ENCODE measurements around the gene EHD4. TPM values are rescaled to one million over a fixed set of nuclear protein-coding genes. Genes with fewer than 3 reads are reported as not detected.

EHD4 gene
- total RNA-seq, 1 donor from 2014 or later = 64.9 TPM

- Mint-ChIP-seq H3K36me3 (ENCODE audit: low read depth, unreplicated experiment) (peaks cover 18% of the 10 kb centered on the region), H3K27me3 (ENCODE audit: unreplicated experiment) (peaks cover 19% of the 10 kb centered on the region), H3K27ac (ENCODE audit: unreplicated experiment) (no peak overlapping the region), H3K4me3 (ENCODE audit: unreplicated experiment) (no peak overlapping the region), H3K4me1 (ENCODE audit: unreplicated experiment) (peaks cover 6% of the 10 kb centered on the region), H3K9me3 (ENCODE audit: unreplicated experiment) (no peaks in the 10 kb centered on the region)
- no peak for TF ChIP-seq CTCF (IDR thresholded peaks at IDR 0.05; ENCODE audit: unreplicated experiment)
- DNase-seq (ENCODE audit: low spot score) = no peak
These were observed 83.6 kb downstream of the EHD4 start for GRCh38 chr15:41888662-41889253.

DNA sequence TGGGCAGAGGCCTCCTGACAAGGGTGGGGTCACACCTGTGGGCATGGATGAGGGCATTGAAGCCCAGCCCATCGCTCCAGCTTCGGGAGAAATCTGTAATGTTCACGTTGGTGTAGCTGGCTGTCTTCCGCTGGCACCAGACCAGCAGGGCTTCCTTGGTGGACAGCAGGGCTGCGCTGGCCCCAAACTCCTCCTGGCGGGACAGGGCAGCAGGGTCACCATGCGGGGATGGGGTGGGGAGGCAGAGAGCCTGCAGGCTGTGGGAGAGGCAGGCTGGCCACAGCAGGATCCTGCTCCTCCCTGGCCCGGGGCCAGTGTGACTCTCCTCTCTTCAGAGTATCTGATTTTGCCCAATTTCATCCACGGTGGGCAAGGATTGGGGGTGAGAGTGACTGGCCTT lies 84.5 kb downstream of the EHD4 start:
- H3K4me1 Mint-ChIP-seq (ENCODE audit: unreplicated experiment) = peaks cover 6% of the 10 kb centered on the region
- DNase-seq (ENCODE audit: low spot score) = no peak
- H3K27me3 Mint-ChIP-seq (ENCODE audit: unreplicated experiment) = peaks cover 22% of the 10 kb centered on the region
- no peak overlapping the region for H3K4me3 Mint-ChIP-seq (ENCODE audit: unreplicated experiment)
- H3K9me3 Mint-ChIP-seq (ENCODE audit: unreplicated experiment) = no peaks in the 10 kb centered on the region
- no peak for TF ChIP-seq CTCF (IDR thresholded peaks at IDR 0.05; ENCODE audit: unreplicated experiment)
- no peak overlapping the region for H3K27ac Mint-ChIP-seq (ENCODE audit: unreplicated experiment)
- H3K36me3 Mint-ChIP-seq (ENCODE audit: low read depth, unreplicated experiment) = peaks cover 18% of the 10 kb centered on the region

- TF ChIP-seq CTCF (IDR thresholded peaks at IDR 0.05; ENCODE audit: unreplicated experiment) = no peak
- H3K4me3 Mint-ChIP-seq (ENCODE audit: unreplicated experiment) = no peak overlapping the region
- H3K36me3 Mint-ChIP-seq (ENCODE audit: low read depth, unreplicated experiment) = peaks cover 18% of the 10 kb centered on the region
- peaks cover 25% of the 10 kb centered on the region for H3K27me3 Mint-ChIP-seq (ENCODE audit: unreplicated experiment)
- H3K4me1 Mint-ChIP-seq (ENCODE audit: unreplicated experiment) = peaks cover 9% of the 10 kb centered on the region
- DNase-seq (ENCODE audit: low spot score) = no peak
- no peak overlapping the region for H3K27ac Mint-ChIP-seq (ENCODE audit: unreplicated experiment)
- no peaks in the 10 kb centered on the region for H3K9me3 Mint-ChIP-seq (ENCODE audit: unreplicated experiment)
These were observed 85.2 kb downstream of the EHD4 start for GRCh38 chr15:41887161-41887560.

- Mint-ChIP-seq H3K27ac (ENCODE audit: unreplicated experiment) (no peak overlapping the region), H3K4me1 (ENCODE audit: unreplicated experiment) (peaks cover 9% of the 10 kb centered on the region), H3K36me3 (ENCODE audit: low read depth, unreplicated experiment) (peaks cover 18% of the 10 kb centered on the region), H3K27me3 (ENCODE audit: unreplicated experiment) (peaks cover 23% of the 10 kb centered on the region), H3K9me3 (ENCODE audit: unreplicated experiment) (no peaks in the 10 kb centered on the region), H3K4me3 (ENCODE audit: unreplicated experiment) (no peak overlapping the region)
- DNase-seq (ENCODE audit: low spot score) = no peak
- no peak for TF ChIP-seq CTCF (IDR thresholded peaks at IDR 0.05; ENCODE audit: unreplicated experiment)
These were observed 85.6 kb downstream of the EHD4 start for GRCh38 chr15:41886741-41887140.

DNA sequence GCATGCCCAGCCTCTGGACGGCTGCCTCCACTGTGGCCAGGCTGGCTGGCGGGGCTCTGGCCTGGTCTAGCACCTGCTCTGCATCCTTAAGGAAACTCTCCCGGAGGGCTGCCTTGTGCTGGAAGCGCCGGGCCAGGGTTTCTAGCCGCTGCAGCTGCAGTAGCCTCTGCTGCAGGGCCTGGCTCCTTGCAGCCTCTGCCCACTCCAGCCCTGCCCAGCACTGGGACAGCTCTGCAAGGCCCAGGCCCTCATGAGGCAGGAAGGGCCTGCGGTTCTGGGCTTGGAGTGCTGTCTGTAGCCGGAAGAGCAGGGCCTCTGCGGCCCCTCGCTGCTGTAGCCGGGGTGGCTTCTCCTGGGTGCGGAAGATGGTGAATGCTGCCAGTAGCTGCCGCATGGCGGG lies 86.5 kb downstream of the EHD4 start:
- no peak for TF ChIP-seq CTCF (IDR thresholded peaks at IDR 0.05; ENCODE audit: unreplicated experiment)
- DNase-seq (ENCODE audit: low spot score) = no peak
- no peak overlapping the region for H3K27ac Mint-ChIP-seq (ENCODE audit: unreplicated experiment)
- H3K27me3 Mint-ChIP-seq (ENCODE audit: unreplicated experiment) = peaks cover 31% of the 10 kb centered on the region
- H3K4me1 Mint-ChIP-seq (ENCODE audit: unreplicated experiment) = peaks cover 9% of the 10 kb centered on the region
- H3K36me3 Mint-ChIP-seq (ENCODE audit: low read depth, unreplicated experiment) = peaks cover 19% of the 10 kb centered on the region
- no peaks in the 10 kb centered on the region for H3K9me3 Mint-ChIP-seq (ENCODE audit: unreplicated experiment)
- no peak overlapping the region for H3K4me3 Mint-ChIP-seq (ENCODE audit: unreplicated experiment)
